ENCODE results near the gene CAP1.

DNA sequence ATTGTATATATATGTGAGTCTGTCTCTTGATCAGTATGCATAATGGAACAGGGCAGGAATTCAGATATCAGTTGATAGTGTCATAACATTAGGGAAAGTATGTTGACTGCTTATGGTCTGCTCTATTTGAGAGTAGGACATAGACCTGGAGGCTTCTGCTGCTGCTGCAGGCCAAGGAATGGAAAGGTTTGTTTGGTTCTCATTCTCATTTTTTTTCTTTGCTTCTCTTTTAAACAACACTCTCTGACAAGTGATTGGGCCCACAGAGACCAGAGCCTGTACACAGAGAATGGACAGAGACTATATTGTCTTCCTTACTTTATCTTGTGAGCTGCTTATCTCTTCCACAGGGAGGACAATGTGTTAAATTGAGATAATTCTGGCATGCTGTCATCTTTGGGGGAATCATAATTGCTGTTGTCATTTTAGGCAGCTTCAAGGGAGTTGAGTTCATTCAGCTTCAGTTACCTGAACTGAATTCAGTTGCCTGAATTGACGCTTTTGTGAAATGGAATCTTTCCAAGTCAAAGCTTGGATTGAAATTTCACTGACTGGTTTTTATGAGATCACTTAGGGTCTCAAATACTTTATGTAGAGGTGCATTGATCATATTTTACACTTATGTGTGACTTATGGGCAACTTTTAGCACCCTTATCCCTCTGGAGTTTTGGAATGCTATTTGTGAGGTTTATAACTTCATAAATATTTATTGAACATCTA, 16.9 kb downstream of the CAP1 start:
- TF ChIP-seq, protein P1, sequence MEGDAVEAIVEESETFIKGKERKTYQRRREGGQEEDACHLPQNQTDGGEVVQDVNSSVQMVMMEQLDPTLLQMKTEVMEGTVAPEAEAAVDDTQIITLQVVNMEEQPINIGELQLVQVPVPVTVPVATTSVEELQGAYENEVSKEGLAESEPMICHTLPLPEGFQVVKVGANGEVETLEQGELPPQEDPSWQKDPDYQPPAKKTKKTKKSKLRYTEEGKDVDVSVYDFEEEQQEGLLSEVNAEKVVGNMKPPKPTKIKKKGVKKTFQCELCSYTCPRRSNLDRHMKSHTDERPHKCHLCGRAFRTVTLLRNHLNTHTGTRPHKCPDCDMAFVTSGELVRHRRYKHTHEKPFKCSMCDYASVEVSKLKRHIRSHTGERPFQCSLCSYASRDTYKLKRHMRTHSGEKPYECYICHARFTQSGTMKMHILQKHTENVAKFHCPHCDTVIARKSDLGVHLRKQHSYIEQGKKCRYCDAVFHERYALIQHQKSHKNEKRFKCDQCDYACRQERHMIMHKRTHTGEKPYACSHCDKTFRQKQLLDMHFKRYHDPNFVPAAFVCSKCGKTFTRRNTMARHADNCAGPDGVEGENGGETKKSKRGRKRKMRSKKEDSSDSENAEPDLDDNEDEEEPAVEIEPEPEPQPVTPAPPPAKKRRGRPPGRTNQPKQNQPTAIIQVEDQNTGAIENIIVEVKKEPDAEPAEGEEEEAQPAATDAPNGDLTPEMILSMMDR (conservative IDR thresholded peaks at IDR 0.05; ENCODE audit: low read depth, low read length), result no peak
- no peak for TF ChIP-seq EZH2 (IDR thresholded peaks at IDR 0.05; ENCODE audit: low read length, unreplicated experiment)
- TF ChIP-seq EZH2phosphoT487 (IDR thresholded peaks at IDR 0.05; ENCODE audit: borderline replicate concordance, low read length), result no peak

Data from PC-3 (cell line).